DMS53 treated with DMSO at 0.1 percent for 48 hours (cell line): ENCODE data around the gene DIS3L.
"Not testable (repeated sequence)": the region's sequence is repeated elsewhere in the genome, so short reads cannot be mapped to it uniquely, and the experiment has no call there.

Experiments
- DNase-seq: peaks from one replicate; lab custom pipeline; 2025; ENCODE audit not compliant: unreplicated experiment; lab: John Stamatoyannopoulos, UW

Gene DIS3L

GRCh38 chr15:66293419-66294156 lies at the start of gene DIS3L:
Gene DIS3L (plus strand): TSS chr15:66293568. CDS start chr15:66293597, 29 bp downstream.
- peak; percentile 17 for DNase-seq

- not testable (repeated sequence) for DNase-seq
Observed at GRCh38 chr15:66245832-66246231, 47.5 kb upstream of the DIS3L start.

- no peak for DNase-seq
Observed at GRCh38 chr15:66246937-66247336, 46.4 kb upstream of the DIS3L start.

- no peak for DNase-seq
Observed at GRCh38 chr15:66249605-66250174, 43.7 kb upstream of the DIS3L start.

- DNase-seq, result no peak
Observed at GRCh38 chr15:66251065-66251789, 42.1 kb upstream of the DIS3L start.

- peak; percentile 17 for DNase-seq
Observed at GRCh38 chr15:66251790-66252684, 41.3 kb upstream of the DIS3L start.

- DNase-seq, result no peak
Observed at GRCh38 chr15:66252685-66253417, 40.5 kb upstream of the DIS3L start.

GRCh38 chr15:66253418-66254088 lies 39.8 kb upstream of the DIS3L start, which contains the start of gene MEGF11:
Gene MEGF11 (minus strand): TSS chr15:66253750. CDS start chr15:66128403, 125,347 bp downstream.
- DNase-seq, result no peak

GRCh38 chr15:66254089-66254950 lies 39.0 kb upstream of the DIS3L start:
- DNase-seq, result no peak

- no peak for DNase-seq
Observed at GRCh38 chr15:66254951-66255676, 38.3 kb upstream of the DIS3L start.

- DNase-seq, result no peak
Observed at GRCh38 chr15:66256692-66257091, 36.7 kb upstream of the DIS3L start.

GRCh38 chr15:66261056-66261455 lies 32.3 kb upstream of the DIS3L start:
- DNase-seq, result no peak

- not testable (repeated sequence) for DNase-seq
Observed at GRCh38 chr15:66262837-66263236, 30.5 kb upstream of the DIS3L start.

- no peak for DNase-seq
Observed at GRCh38 chr15:66264859-66265513, 28.4 kb upstream of the DIS3L start.

- peak; percentile 31 for DNase-seq
Observed at GRCh38 chr15:66269326-66270090, 23.9 kb upstream of the DIS3L start.

- no peak for DNase-seq
Observed at GRCh38 chr15:66270932-66271331, 22.4 kb upstream of the DIS3L start.

- DNase-seq, result no peak
Observed at GRCh38 chr15:66275352-66275751, 18.0 kb upstream of the DIS3L start.
